SK-N-SH treated with all-trans-retinoic acid at 6 μM for 48 hours (cell line): Measurements from ENCODE around the gene TFDP1.

Experiments
- ATAC-seq: fragments of 200-7000 bp; cut with Tn5 transposase; 3 replicates; pipeline ENCODE4 v1.9.1; 2020; ENCODE audit warnings: mild to moderate bottlenecking, moderate library complexity
- BACH2 ChIP-seq: fragments of 250-450 bp; sonication (Bioruptor Pico); IDR thresholded peaks from 2 replicates; pipeline ENCODE4 v1.9.0; 2021; ENCODE audit warnings: mild to moderate bottlenecking, borderline replicate concordance
- CSDC2 ChIP-seq: fragments of 250-450 bp; sonication (Bioruptor Pico); IDR thresholded peaks from 2 replicates; pipeline ENCODE4 v1.5.0; 2020; ENCODE audit warnings: mild to moderate bottlenecking, moderate library complexity
- CSRNP3 ChIP-seq: fragments of 250-450 bp; sonication (Bioruptor Pico); IDR thresholded peaks from 2 replicates; pipeline ENCODE4 v1.5.1; 2021; ENCODE audit warnings: mild to moderate bottlenecking, moderate library complexity
- GLIS3 ChIP-seq: fragments of 250-450 bp; sonication (Bioruptor Pico); IDR thresholded peaks from 2 replicates; pipeline ENCODE4 v1.5.0; 2020; ENCODE audit warnings: mild to moderate bottlenecking, moderate library complexity
- ISL1 ChIP-seq: fragments of 250-450 bp; sonication (Bioruptor Pico); IDR thresholded peaks from 2 replicates; pipeline ENCODE4 v2.1.2; 2022; ENCODE audit warnings: mild to moderate bottlenecking, moderate library complexity
- OSR1 ChIP-seq: fragments of 250-450 bp; sonication (Bioruptor Pico); IDR thresholded peaks from 2 replicates; pipeline ENCODE4 v1.8.0; 2022; ENCODE audit warnings: moderate library complexity, mild to moderate bottlenecking, inconsistent platforms
- PATZ1 ChIP-seq: fragments of 250-450 bp; sonication (Bioruptor Pico); IDR thresholded peaks from 2 replicates; pipeline ENCODE4 v1.8.0; 2020; ENCODE audit warnings: mild to moderate bottlenecking, moderate library complexity, borderline replicate concordance
- PPARA ChIP-seq: fragments of 250-450 bp; sonication (Bioruptor Pico); IDR thresholded peaks from 2 replicates; pipeline ENCODE4 v1.5.0; 2020; ENCODE audit warnings: mild to moderate bottlenecking, borderline replicate concordance
- RARB ChIP-seq: fragments of 250-450 bp; sonication (Bioruptor Pico); IDR thresholded peaks from 2 replicates; pipeline ENCODE4 v1.8.0; 2021; ENCODE audit warnings: mild to moderate bottlenecking, moderate library complexity
- SNAI2 ChIP-seq: fragments of 250-450 bp; sonication (Bioruptor Pico); IDR thresholded peaks from 2 replicates; pipeline ENCODE4 v1.5.0; 2020; ENCODE audit warnings: mild to moderate bottlenecking, moderate library complexity
- TCF4 ChIP-seq: fragments of 250-450 bp; sonication (Bioruptor Pico); IDR thresholded peaks from 2 replicates; pipeline ENCODE4 v1.8.0; 2021; ENCODE audit warnings: mild to moderate bottlenecking, moderate library complexity, borderline replicate concordance
- TOX ChIP-seq: fragments of 250-450 bp; sonication (Bioruptor Pico); IDR thresholded peaks from 2 replicates; pipeline ENCODE4 v1.8.0; 2021; ENCODE audit warnings: mild to moderate bottlenecking, moderate library complexity, borderline replicate concordance
- TSHZ2 ChIP-seq: fragments of 250-450 bp; sonication (Bioruptor Pico); IDR thresholded peaks from 2 replicates; pipeline ENCODE4 v1.5.0; 2020; ENCODE audit warnings: mild to moderate bottlenecking, moderate library complexity
- ZFP3 ChIP-seq: fragments of 250-450 bp; sonication (Bioruptor Pico); IDR thresholded peaks from 2 replicates; pipeline ENCODE4 v1.5.0; 2020; ENCODE audit warnings: mild to moderate bottlenecking, moderate library complexity
- ZFP30 ChIP-seq: fragments of 450-650 bp; formaldehyde crosslinking; IDR thresholded peaks from 2 replicates; pipeline ENCODE4 v1.5.0; 2022; ENCODE audit warnings: mild to moderate bottlenecking, moderate library complexity
- ZNF565 ChIP-seq: fragments of 450-650 bp; formaldehyde crosslinking; conservative IDR thresholded peaks from 2 replicates; pipeline ENCODE4 v1.5.0; 2020; ENCODE audit warnings: low read depth, mild to moderate bottlenecking, moderate library complexity
- ZNF8 ChIP-seq: fragments of 450-650 bp; formaldehyde crosslinking; IDR thresholded peaks from 2 replicates; pipeline ENCODE4 v1.5.0; 2020; ENCODE audit warnings: mild to moderate bottlenecking, moderate library complexity

Gene TFDP1

GRCh38 chr13:113655346-113656002, 70.9 kb downstream of the TFDP1 start:
- peak; percentile 21; the same call in 1 of the 3 replicates for ATAC-seq
- TF ChIP-seq TOX (CRISPR knock-in tag), result no peak
- no peak for TF ChIP-seq ZFP30

- TF ChIP-seq PPARA (no peak), TOX (CRISPR knock-in tag) (no peak), CSDC2 (no peak), ZNF565 (CRISPR knock-in tag) (no peak), SNAI2 (CRISPR knock-in tag) (no peak), PATZ1 (CRISPR knock-in tag) (no peak), TSHZ2 (CRISPR knock-in tag) (no peak), GLIS3 (CRISPR knock-in tag) (no peak), ZFP3 (CRISPR knock-in tag) (no peak), ISL1 (CRISPR knock-in tag) (no peak), RARB (CRISPR knock-in tag) (no peak)
- TF ChIP-seq, all 23 proteins: peak for 0
- no peak for ATAC-seq
Measured at GRCh38 chr13:113656003-113656588, 71.5 kb downstream of the TFDP1 start.

GRCh38 chr13:113656831-113657671, 72.5 kb downstream of the TFDP1 start:
- no peak for ATAC-seq
- TF ChIP-seq GLIS3 (CRISPR knock-in tag) (no peak), BACH2 (CRISPR knock-in tag) (no peak), ZNF8 (CRISPR knock-in tag) (no peak)

- TF ChIP-seq OSR1 (CRISPR knock-in tag), result no peak
- no peak for TF ChIP-seq TCF4
- no peak for TF ChIP-seq GLIS3 (CRISPR knock-in tag)
- no peak for TF ChIP-seq ZFP30
- TF ChIP-seq TSHZ2 (CRISPR knock-in tag), result no peak
- no peak for TF ChIP-seq CSRNP3 (CRISPR knock-in tag)
- TF ChIP-seq RARB (CRISPR knock-in tag), result no peak
- no peak for ATAC-seq
Measured at GRCh38 chr13:113657851-113658741, 73.5 kb downstream of the TFDP1 start, which contains the start of gene ATP4B. Gene ATP4B, minus strand, starts transcription at chr13:113658198. Its CDS starts 54 bp downstream, at chr13:113658144.
